ENCODE measurements around the gene NOTCH1.

The NOTCH1 gene

GRCh38 chr9:136533775-136534157, 12.1 kb downstream of the NOTCH1 start:
- TF ChIP-seq REST (IDR thresholded peaks at IDR 0.05; ENCODE audit: insufficient read depth in 1 of 2, low read depth in 2 of 2, low read length in 2 of 2) (no peak), POLR2AphosphoS5 (IDR thresholded peaks at IDR 0.05; ENCODE audit: low read depth, low read length) (no peak), FOXP2 (optimal IDR thresholded peaks at IDR 0.05; ENCODE audit: borderline replicate concordance, extremely low read depth, extremely low read length, insufficient read depth) (no peak), SIN3A (IDR thresholded peaks at IDR 0.05; ENCODE audit: borderline replicate concordance, insufficient read depth, low read length) (no peak), TAF1 (IDR thresholded peaks at IDR 0.05; ENCODE audit: borderline replicate concordance, insufficient read depth, low read length) (no peak)

GRCh38 chr9:136532799-136533774, 12.8 kb downstream of the NOTCH1 start:
- TF ChIP-seq SIN3A (IDR thresholded peaks at IDR 0.05; ENCODE audit: borderline replicate concordance, insufficient read depth, low read length), result no peak
- no peak for TF ChIP-seq POLR2AphosphoS5 (IDR thresholded peaks at IDR 0.05; ENCODE audit: low read depth, low read length)
- TF ChIP-seq REST (IDR thresholded peaks at IDR 0.05; ENCODE audit: insufficient read depth in 1 of 2, low read depth in 2 of 2, low read length in 2 of 2), result no peak
- no peak for TF ChIP-seq FOXP2 (optimal IDR thresholded peaks at IDR 0.05; ENCODE audit: borderline replicate concordance, extremely low read depth, extremely low read length, insufficient read depth)
- no peak for TF ChIP-seq TAF1 (IDR thresholded peaks at IDR 0.05; ENCODE audit: borderline replicate concordance, insufficient read depth, low read length)

- TF ChIP-seq REST (IDR thresholded peaks at IDR 0.05; ENCODE audit: insufficient read depth in 1 of 2, low read depth in 2 of 2, low read length in 2 of 2), result no peak
These were observed 13.7 kb downstream of the NOTCH1 start for GRCh38 chr9:136531904-136532798.

GRCh38 chr9:136531186-136531903, 14.5 kb downstream of the NOTCH1 start:
- no peak for TF ChIP-seq POLR2AphosphoS5 (IDR thresholded peaks at IDR 0.05; ENCODE audit: low read depth, low read length)
- TF ChIP-seq SIN3A (IDR thresholded peaks at IDR 0.05; ENCODE audit: borderline replicate concordance, insufficient read depth, low read length), result no peak
- no peak for TF ChIP-seq TAF1 (IDR thresholded peaks at IDR 0.05; ENCODE audit: borderline replicate concordance, insufficient read depth, low read length)
- no peak for TF ChIP-seq FOXP2 (optimal IDR thresholded peaks at IDR 0.05; ENCODE audit: borderline replicate concordance, extremely low read depth, extremely low read length, insufficient read depth)

GRCh38 chr9:136530461-136531089, 15.3 kb downstream of the NOTCH1 start:
- no peak for TF ChIP-seq SIN3A (IDR thresholded peaks at IDR 0.05; ENCODE audit: borderline replicate concordance, insufficient read depth, low read length)
- no peak for TF ChIP-seq POLR2AphosphoS5 (IDR thresholded peaks at IDR 0.05; ENCODE audit: low read depth, low read length)
- no peak for TF ChIP-seq REST (IDR thresholded peaks at IDR 0.05; ENCODE audit: insufficient read depth in 1 of 2, low read depth in 2 of 2, low read length in 2 of 2)
- TF ChIP-seq FOXP2 (optimal IDR thresholded peaks at IDR 0.05; ENCODE audit: borderline replicate concordance, extremely low read depth, extremely low read length, insufficient read depth), result no peak
- no peak for TF ChIP-seq TAF1 (IDR thresholded peaks at IDR 0.05; ENCODE audit: borderline replicate concordance, insufficient read depth, low read length)
